ENCODE measurements around the gene PHACTR1. TPM values are rescaled to one million over a fixed set of nuclear protein-coding genes. Genes with fewer than 3 reads are reported as not detected.

PHACTR1 gene
- total and polyA plus RNA-seq, 9 of the 15 experiments (the other 6 are each of a cell fraction or from before 2014, with no cell fraction given): 11.5 to 32.6 (median 22.0) TPM

- no peaks in the 10 kb centered on the region; a peak in 1 of 5 replicates for H3K27me3 ChIP-seq (ENCODE audit: control insufficient read depth in 2 of 2, insufficient read depth in 2 of 2, low read length in 2 of 2)
- H3K9me1 ChIP-seq (ENCODE audit: control insufficient read depth, insufficient read depth, low read length): no peaks in the 10 kb centered on the region
- H3K9me3 ChIP-seq (replicated peaks; ENCODE audit: control insufficient read depth, insufficient read depth, low read depth, low read length): no peaks in the 10 kb centered on the region
- FAIRE-seq: no peak
- no peaks in the 10 kb centered on the region for H3K79me2 ChIP-seq (ENCODE audit: control insufficient read depth, insufficient read depth, low read length)
- H3K27ac ChIP-seq (ENCODE audit: extremely low read depth, low read depth, low read length): no peak overlapping the region
- H3K4me3 ChIP-seq: no peak overlapping the region
- ChIA-PET POLR2A (interaction anchor here (0.5 to 0.9 kb wide), 2 partner anchors 14 to 486 kb away, joined by 3 read pairs; no protein-coding TSS in a partner anchor), CTCF (ENCODE audit: low intra/inter-chr PET ratio) (no interaction called here)
- intact Hi-C loops (cut with micrococcal nuclease) (no loop called here), in situ Hi-C loops (cut with MboI) (no loop called here)
- H3K4me2 ChIP-seq (ENCODE audit: insufficient read depth, low read length): no peak overlapping the region
- no peak for TF ChIP-seq TEAD2 (tag; IDR thresholded peaks at IDR 0.05)
- TF ChIP-seq ZNF232 (CRISPR knock-in tag; IDR thresholded peaks at IDR 0.05): no peak
- no peak for TF ChIP-seq ZBTB7A (IDR thresholded peaks at IDR 0.05; ENCODE audit: borderline replicate concordance, control insufficient read depth, low read depth, low read length)
- no peak for TF ChIP-seq ZNF79 (CRISPR knock-in tag; IDR thresholded peaks at IDR 0.05; ENCODE audit: low read depth)
- TF ChIP-seq ZNF75A (CRISPR knock-in tag; IDR thresholded peaks at IDR 0.05): no peak
- no peak for TF ChIP-seq TAF9B (IDR thresholded peaks at IDR 0.05; ENCODE audit: partially characterized antibody)
- TF ChIP-seq HBP1 (CRISPR knock-in tag; IDR thresholded peaks at IDR 0.05): no peak
- no peak for TF ChIP-seq DDX20 (tag; IDR thresholded peaks at IDR 0.05; ENCODE audit: low read depth)
- TF ChIP-seq MXD1 (CRISPR knock-in tag; IDR thresholded peaks at IDR 0.05; ENCODE audit: borderline replicate concordance, poor library complexity, severe bottlenecking): no peak
- no peak for TF ChIP-seq ZFX (CRISPR knock-in tag; IDR thresholded peaks at IDR 0.05)
- TF ChIP-seq SIRT6 (IDR thresholded peaks at IDR 0.05; ENCODE audit: low read depth, low read length): no peak
- no peak for TF ChIP-seq BRF1 (IDR thresholded peaks at IDR 0.05; ENCODE audit: borderline replicate concordance, extremely low read depth, insufficient read length)
- TF ChIP-seq FIP1L1 (IDR thresholded peaks at IDR 0.05; ENCODE audit: low read depth, low read length, poor library complexity, severe bottlenecking): no peak
- TF ChIP-seq NEUROD1 (IDR thresholded peaks at IDR 0.05; ENCODE audit: borderline replicate concordance, low read depth, low read length, partially characterized antibody): no peak
- TF ChIP-seq POLR3G (IDR thresholded peaks at IDR 0.05; ENCODE audit: extremely low read depth, insufficient read length, insufficient replicate concordance): no peak
- no peak for TF ChIP-seq PRPF4 (IDR thresholded peaks at IDR 0.05; ENCODE audit: insufficient read depth, low read depth, low read length, poor library complexity, severe bottlenecking)
- TF ChIP-seq NFIX (CRISPR knock-in tag; IDR thresholded peaks at IDR 0.05; ENCODE audit: low read depth): no peak
- ATAC-seq: no peak
- H3K9ac ChIP-seq (ENCODE audit: insufficient read depth in 1 of 2, low read depth in 2 of 2, low read length in 2 of 2): no peak overlapping the region
- no peaks in the 10 kb centered on the region for H3K4me1 ChIP-seq (replicated peaks in 1 of 2; ENCODE audit: control insufficient read depth in 2 of 2, insufficient read depth in 2 of 2, low read length in 2 of 2)
- no peaks in the 10 kb centered on the region for H4K20me1 ChIP-seq (replicated peaks; ENCODE audit: control insufficient read depth, insufficient read depth, low read length)
- no peak overlapping the region for H2AFZ ChIP-seq (ENCODE audit: low read depth, low read length)
- no peaks in the 10 kb centered on the region for H3K36me3 ChIP-seq (ENCODE audit: control insufficient read depth, insufficient read depth, low read length)
- DNase-seq (ENCODE audit: extremely low read depth in 1 of 4, low spot score in 3 of 4): no peak
- 9% methylated on average over 4 of the region's 4 CpGs for WGBS (ENCODE audit: insufficient coverage, low coverage, missing lambda C conversion rate)
- BruUV-seq (replicated peaks): no TSS peak
Measured at GRCh38 chr6:13066050-13066449, 349.5 kb downstream of the PHACTR1 start.
